ENCODE measurements around the gene WFS1.

DNA sequence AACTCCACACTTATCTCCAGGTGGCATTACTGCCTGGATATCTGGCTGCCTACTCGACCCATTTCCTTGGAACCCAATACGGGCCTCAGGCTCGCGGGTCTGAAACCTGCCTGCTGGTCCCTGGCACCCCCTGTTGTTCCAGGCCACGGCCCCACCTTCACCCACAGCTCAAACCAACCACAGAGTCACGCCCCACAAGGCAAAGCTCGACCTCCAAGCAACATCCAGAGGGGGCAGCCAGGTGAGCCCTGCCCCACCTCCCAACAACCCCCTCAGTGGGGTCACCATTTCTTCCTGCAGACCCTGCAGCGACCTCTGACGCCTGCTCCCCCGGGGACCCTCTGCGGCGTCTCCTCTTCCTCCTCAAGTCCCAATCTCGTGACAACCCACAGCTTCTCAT, 76.2 kb downstream of the WFS1 start:
- TF ChIP-seq POLR2A (IDR thresholded peaks at IDR 0.05), result no peak
- no peak for TF ChIP-seq CTCF (IDR thresholded peaks at IDR 0.05)

All from suprapubic skin (tissue), 3 donors.